Fibroblast of skin of left quadriceps (primary cell): ENCODE data around the gene HERC2.

Experiments used
- DNase-seq, 2 experiments: peaks; one replicate each; pipeline ENCODE4 v3.0.0-alpha.2; 2013; ENCODE audit warnings: low read depth in 2 of 2

The HERC2 gene

GRCh38 chr15:28096670-28097431, 225.1 kb downstream of the HERC2 start:
- no peak for DNase-seq

- DNase-seq, result no peak
Measured at GRCh38 chr15:28096411-28096669, 225.6 kb downstream of the HERC2 start.

GRCh38 chr15:28094732-28095521, 227.1 kb downstream of the HERC2 start:
- DNase-seq, result no peak

- DNase-seq, result no peak
Measured at GRCh38 chr15:28093752-28094535, 228.0 kb downstream of the HERC2 start.

- DNase-seq, result no peak
Measured at GRCh38 chr15:28091313-28091712, 230.7 kb downstream of the HERC2 start.

- no peak for DNase-seq
Measured at GRCh38 chr15:28086175-28086703, 235.7 kb downstream of the HERC2 start.

GRCh38 chr15:28085489-28086174, 236.3 kb downstream of the HERC2 start:
- DNase-seq, result no peak

- DNase-seq, result no peak
Measured at GRCh38 chr15:28084547-28084946, 237.4 kb downstream of the HERC2 start.

- no peak for DNase-seq
Measured at GRCh38 chr15:28082891-28083684, 238.9 kb downstream of the HERC2 start.

- DNase-seq, result no peak
Measured at GRCh38 chr15:28081594-28081993, 240.4 kb downstream of the HERC2 start.

GRCh38 chr15:28080386-28080785, 241.6 kb downstream of the HERC2 start:
- DNase-seq, result no peak

GRCh38 chr15:28079313-28079969, 242.5 kb downstream of the HERC2 start:
- no peak for DNase-seq

- no peak for DNase-seq
Measured at GRCh38 chr15:28078191-28078719, 243.7 kb downstream of the HERC2 start.

- no peak for DNase-seq
Measured at GRCh38 chr15:28075573-28075972, 246.4 kb downstream of the HERC2 start.

- no peak for DNase-seq
Measured at GRCh38 chr15:28068930-28069329, 253.0 kb downstream of the HERC2 start.

- no peak for DNase-seq
Measured at GRCh38 chr15:28066231-28066630, 255.7 kb downstream of the HERC2 start.
